Esophagus squamous epithelium (tissue), 5 donors: ENCODE results near the gene TGFBR3. TPM values are rescaled to one million over a fixed set of nuclear protein-coding genes. Genes with fewer than 3 reads are reported as not detected.

Source experiments
- DNase-seq: peaks from one replicate; lab custom pipeline; 2025; lab: John Stamatoyannopoulos, UW
- H3K27ac ChIP-seq, 4 donors: fragments of 200-600 bp; sonication (generic); one replicate each; pipeline ENCODE4 v1.5.1; 2016 to 2019; ENCODE audit warnings: mild to moderate bottlenecking in 1 of 4
- H3K27me3 ChIP-seq, 4 donors: fragments of 200-600 bp; sonication (generic); 1 replicate in 3 of 4; 2 replicates in 1 of 4; pipeline versions ENCODE4 v1.5.1 to v1.6.0; 2017 to 2021; ENCODE audit warnings: antibody characterized with exemption in 1 of 4
- H3K36me3 ChIP-seq, 3 donors: fragments of 200-600 bp; sonication (generic); one replicate each; pipeline ENCODE4 v1.5.1; 2016 to 2019
- H3K4me1 ChIP-seq, 3 donors: fragments of 200-600 bp; sonication (generic); one replicate each; pipeline ENCODE4 v1.5.1; 2017 to 2019
- H3K4me3 ChIP-seq, 4 donors: fragments of 200-600 bp; sonication (generic); 1 replicate in 3 of 4; 2 replicates in 1 of 4; pipeline ENCODE4 v1.5.1; 2016 to 2019; ENCODE audit warnings: mild to moderate bottlenecking in 2 of 4, moderate library complexity in 1 of 4
- H3K9me3 ChIP-seq, 3 donors: fragments of 200-600 bp; sonication (generic); one replicate each; pipeline ENCODE4 v1.5.1; 2016 to 2019
- CTCF ChIP-seq, 6 experiments: fragments of 450-650 bp in 4 of 6; fragments of 200-600 bp in 2 of 6; sonication (generic) in 2 of 6; IDR thresholded peaks; one replicate each; pipeline ENCODE4 v1.5.1; 2016 to 2019; ENCODE audit warnings: antibody characterized with exemption in 6 of 6, mild to moderate bottlenecking in 4 of 6, moderate library complexity in 4 of 6
- POLR2A ChIP-seq, 4 donors: fragments of 450-650 bp; IDR thresholded peaks; one replicate each; pipeline ENCODE4 v1.6.1; 2017; ENCODE audit warnings: antibody characterized with exemption in 4 of 4, mild to moderate bottlenecking in 4 of 4, moderate library complexity in 3 of 4
- WGBS, 2 donors: methylation state at CpG; one replicate each; pipeline ENCODE4 v1.1.5; 2018; 5-methylcytosine and 5-hydroxymethylcytosine counted together
- intact Hi-C: fragments of 100-400 bp; cut with DNase I; formaldehyde crosslinking; loops from one replicate; pipeline ENCODE4 v1.15.0; 2022
- total RNA-seq, 4 donors: library from RNA; depleted of rRNA; stranded (reverse); fragments of >200 nt; gene quantifications; one replicate each; pipeline ENCODE4 v1.1.0, GENCODE V29; 2016
- donor health status: DM: yes; HTN: yes; CAD: no.

Gene TGFBR3
- total RNA-seq, 4 donors from 2014 or later = 11.3 to 119 (median 30.7) TPM

DNA sequence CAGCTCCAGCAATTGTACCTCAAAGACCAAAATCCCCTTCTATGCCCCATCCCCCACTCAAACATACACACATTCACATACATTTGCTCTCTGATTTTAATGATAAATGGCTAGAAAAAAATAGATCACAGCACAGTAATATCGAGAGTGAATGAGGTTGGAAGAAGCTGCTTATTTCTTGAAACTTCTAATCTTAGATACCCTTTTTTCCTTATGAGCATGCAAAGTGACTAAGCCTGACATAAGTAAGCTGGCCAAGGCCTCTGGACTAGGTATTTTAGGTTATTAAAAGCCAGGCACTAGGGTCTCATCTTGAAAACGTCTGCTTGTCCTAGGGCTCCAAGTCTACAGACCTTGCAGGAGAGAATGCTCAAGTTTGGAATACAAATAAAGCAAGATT, 133.6 kb downstream of the TGFBR3 start:
- WGBS, 2 donors = 31 to 70% methylated on average over 1 to 2 of the region's 2 CpGs
- no peak for TF ChIP-seq CTCF (IDR thresholded peaks at IDR 0.05)
- no peak for TF ChIP-seq POLR2A (IDR thresholded peaks at IDR 0.05)
- H3K4me1 ChIP-seq = peaks cover 0 to 70% (median 41%) of the 10 kb centered on the region in 3 donors
- peaks cover 0 to 21% (median 0%) of the 10 kb centered on the region in 3 donors for H3K36me3 ChIP-seq
- DNase-seq = no peak
- H3K27ac ChIP-seq = peak overlapping the region in 3 of 4 donors; percentile 61 to 80 (median 77)
- intact Hi-C loops = no loop called here
- no peaks in the 10 kb centered on the region for H3K9me3 ChIP-seq
- no peak overlapping the region for H3K4me3 ChIP-seq
- H3K27me3 ChIP-seq = no peaks in the 10 kb centered on the region

- H3K27ac ChIP-seq = peak overlapping the region in 3 of 4 donors; percentile 61 to 80 (median 77)
- H3K9me3 ChIP-seq = no peaks in the 10 kb centered on the region
- no peak overlapping the region for H3K4me3 ChIP-seq
- intact Hi-C loops = no loop called here
- TF ChIP-seq CTCF (IDR thresholded peaks at IDR 0.05) = no peak
- TF ChIP-seq POLR2A (IDR thresholded peaks at IDR 0.05) = no peak
- H3K4me1 ChIP-seq = peaks cover 0 to 75% (median 41%) of the 10 kb centered on the region in 3 donors
- no peak for DNase-seq
- H3K27me3 ChIP-seq = no peaks in the 10 kb centered on the region
- WGBS, 2 donors = 35 to 45% methylated on average over 3 of the region's 3 CpGs
- H3K36me3 ChIP-seq = peaks cover 0 to 23% (median 0%) of the 10 kb centered on the region in 3 donors
These were observed 134.7 kb downstream of the TGFBR3 start for GRCh38 chr1:91751275-91751674.

GRCh38 chr1:91750398-91750996, 135.5 kb downstream of the TGFBR3 start:
- DNase-seq = no peak
- peak overlapping the region in 3 of 4 donors; percentile 61 to 80 (median 77) for H3K27ac ChIP-seq
- peaks cover 0 to 78% (median 43%) of the 10 kb centered on the region in 3 donors for H3K4me1 ChIP-seq

DNA sequence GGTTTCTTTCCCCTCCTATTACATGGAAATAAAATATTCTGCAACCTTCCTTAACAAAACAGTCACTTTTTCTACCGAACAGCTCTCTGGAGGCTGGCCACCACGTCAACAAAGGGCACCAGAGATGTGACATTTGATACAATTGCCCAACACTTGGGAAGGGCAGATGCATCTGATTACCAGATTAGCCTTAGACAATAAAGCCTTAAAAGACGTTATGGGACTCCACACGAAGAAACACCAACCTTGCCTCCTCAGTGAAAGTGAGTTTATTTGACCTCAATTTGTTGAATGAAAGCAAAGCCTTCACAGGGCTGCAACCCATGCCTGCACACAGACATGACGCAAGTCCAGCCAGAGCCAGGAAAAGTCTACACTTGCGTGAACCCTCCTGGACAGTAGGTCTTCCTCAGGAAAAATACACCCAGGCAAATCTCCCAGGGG, 136.1 kb downstream of the TGFBR3 start:
- no peak for DNase-seq
- H3K27me3 ChIP-seq = no peaks in the 10 kb centered on the region
- H3K4me3 ChIP-seq = no peak overlapping the region
- H3K36me3 ChIP-seq = peaks cover 0 to 13% (median 0%) of the 10 kb centered on the region in 3 donors
- no peak for TF ChIP-seq POLR2A (IDR thresholded peaks at IDR 0.05)
- TF ChIP-seq CTCF (IDR thresholded peaks at IDR 0.05) = no peak
- H3K27ac ChIP-seq = peak overlapping the region in 3 of 4 donors; percentile 61 to 80 (median 77)
- H3K4me1 ChIP-seq = peaks cover 0 to 80% (median 50%) of the 10 kb centered on the region in 3 donors
- WGBS, 2 donors = 84% methylated on average over 4 to 6 of the region's 6 CpGs
- no peaks in the 10 kb centered on the region for H3K9me3 ChIP-seq
- intact Hi-C loops = no loop called here

More at GRCh38 chr1:91750398-91750996, 135.5 kb downstream of the TGFBR3 start:
- Histone ChIP-seq H3K27me3 (no peaks in the 10 kb centered on the region), H3K36me3 (peaks cover 0 to 16% (median 0%) of the 10 kb centered on the region in 3 donors), H3K4me3 (no peak overlapping the region), H3K9me3 (no peaks in the 10 kb centered on the region)
- intact Hi-C loops = no loop called here
- no peak for TF ChIP-seq POLR2A (IDR thresholded peaks at IDR 0.05)
- TF ChIP-seq CTCF (IDR thresholded peaks at IDR 0.05) = no peak
- 58 to 77% methylated on average over 4 of the region's 4 CpGs for WGBS, 2 donors

- no peak for TF ChIP-seq POLR2A (IDR thresholded peaks at IDR 0.05)
- TF ChIP-seq CTCF (IDR thresholded peaks at IDR 0.05) = no peak
- intact Hi-C loops = no loop called here
- Histone ChIP-seq H3K4me1 (peaks cover 8 to 79% (median 61%) of the 10 kb centered on the region in 3 donors), H3K4me3 (no peak overlapping the region), H3K36me3 (peaks cover 0 to 13% (median 0%) of the 10 kb centered on the region in 3 donors), H3K9me3 (no peaks in the 10 kb centered on the region), H3K27ac (peak overlapping the region in 3 of 4 donors; percentile 3 to 64 (median 46)), H3K27me3 (no peaks in the 10 kb centered on the region)
- 85 to 86% methylated on average over 6 of the region's 6 CpGs for WGBS, 2 donors
- DNase-seq = no peak
These were observed 138.3 kb downstream of the TGFBR3 start for GRCh38 chr1:91747666-91748065.
